Mesendoderm (in vitro differentiated cells): ENCODE results near the gene KAT8.
"Not testable (repeated sequence)": the region's sequence is repeated elsewhere in the genome, so short reads cannot be mapped to it uniquely, and the experiment has no call there.

Experiments used
- DNase-seq: peaks from one replicate; pipeline ENCODE4 v3.0.0; 2013
- H2AK5ac ChIP-seq: 2 replicates; pipeline ENCODE4 v1.6.1; 2013; ENCODE audit warnings: low read length, inconsistent platforms
- H2BK120ac ChIP-seq: 2 replicates; pipeline ENCODE4 v1.6.1; 2013; ENCODE audit warnings: low read depth, mild to moderate bottlenecking, low read length, moderate library complexity, mixed read lengths
- H2BK15ac ChIP-seq: replicated peaks from 2 replicates; pipeline ENCODE4 v1.6.1; 2013; ENCODE audit warnings: low read depth, mild to moderate bottlenecking, moderate library complexity
- H2BK5ac ChIP-seq: 2 replicates; pipeline ENCODE4 v1.6.1; 2013; ENCODE audit warnings: low read length, inconsistent platforms
- H3K18ac ChIP-seq: 2 replicates; pipeline ENCODE4 v1.6.1; 2013; ENCODE audit warnings: mild to moderate bottlenecking, low read length, mixed read lengths
- H3K23ac ChIP-seq: one replicate; pipeline ENCODE4 v1.6.1; 2013; ENCODE audit warnings: low read length
- H3K27ac ChIP-seq: 2 replicates; pipeline ENCODE4 v1.5.1; 2013; ENCODE audit warnings: low read depth, mild to moderate bottlenecking, inconsistent platforms, low read length, moderate library complexity
- H3K27me3 ChIP-seq: 2 replicates; pipeline ENCODE4 v1.6.1; 2013; ENCODE audit warnings: low read length, control low read depth, mild to moderate bottlenecking, inconsistent platforms; ENCODE audit not compliant: insufficient read depth, poor library complexity
- H3K36me3 ChIP-seq: 2 replicates; pipeline ENCODE4 v1.6.1; 2013; ENCODE audit warnings: low read length, inconsistent platforms; ENCODE audit not compliant: control insufficient read depth, insufficient read depth
- H3K4ac ChIP-seq: one replicate; pipeline ENCODE4 v1.6.1; 2013; ENCODE audit warnings: low read depth, mild to moderate bottlenecking, low read length, moderate library complexity
- H3K4me1 ChIP-seq: 2 replicates; pipeline ENCODE4 v1.6.1; 2013; ENCODE audit warnings: low read depth, low read length, inconsistent platforms; ENCODE audit not compliant: control insufficient read depth
- H3K4me2 ChIP-seq: 2 replicates; pipeline ENCODE4 v1.6.1; 2013; ENCODE audit warnings: low read length
- H3K4me3 ChIP-seq: 2 replicates; pipeline ENCODE4 v1.5.1; 2013; ENCODE audit warnings: mild to moderate bottlenecking, low read length
- H3K56ac ChIP-seq: one replicate; pipeline ENCODE4 v1.6.1; 2013; ENCODE audit warnings: low read length
- H3K79me1 ChIP-seq: 2 replicates; pipeline ENCODE4 v1.6.1; 2013; ENCODE audit warnings: low read length, inconsistent platforms
- H3K79me2 ChIP-seq: 2 replicates; pipeline ENCODE4 v1.6.1; 2013; ENCODE audit warnings: mild to moderate bottlenecking, low read length; ENCODE audit not compliant: control insufficient read depth, insufficient read depth
- H3K9ac ChIP-seq: 2 replicates; pipeline ENCODE4 v1.6.1; 2013; ENCODE audit warnings: low read length, inconsistent platforms
- H4K5ac ChIP-seq: one replicate; pipeline ENCODE4 v1.6.1; 2013; ENCODE audit warnings: low read length
- H4K8ac ChIP-seq: one replicate; pipeline ENCODE4 v1.6.1; 2013; ENCODE audit warnings: low read depth, mild to moderate bottlenecking, control low read depth, low read length, moderate library complexity
- WGBS: extraction: QIAGEN DNeasy Blood & Tissue Kit; methylation state at CpG from one replicate; pipeline ENCODE4 v1.1.7; 2013; ENCODE audit warnings: low lambda C conversion rate, missing lambda C conversion rate; ENCODE audit not compliant: insufficient coverage; ENCODE audit errors: extremely low coverage; 5-methylcytosine and 5-hydroxymethylcytosine counted together

The KAT8 gene

GRCh38 chr16:31143011-31143693 lies 25.7 kb downstream of the KAT8 start:
- Histone ChIP-seq H4K5ac (no peak overlapping the region), H3K79me1 (no peaks in the 10 kb centered on the region), H3K9ac (peak overlapping the region; percentile 80), H3K4me1 (peaks cover 14% of the 10 kb centered on the region), H3K4me2 (no peak overlapping the region), H3K18ac (peak overlapping the region; percentile 94), H3K56ac (peak overlapping the region; percentile 93), H2BK15ac (no peak overlapping the region), H3K27me3 (peaks cover 3% of the 10 kb centered on the region), H2BK5ac (no peak overlapping the region), H3K4ac (no peak overlapping the region), H3K27ac (no peak overlapping the region), H3K4me3 (no peak overlapping the region), H3K36me3 (no peaks in the 10 kb centered on the region), H2BK120ac (no peak overlapping the region), H3K23ac (no peak overlapping the region), H4K8ac (no peak overlapping the region), H3K79me2 (no peaks in the 10 kb centered on the region), H2AK5ac (no peak overlapping the region)
- DNase-seq, result no peak
- WGBS, result no CpG with 5 or more reads among the region's 22 CpGs

GRCh38 chr16:31143694-31144148 lies 26.3 kb downstream of the KAT8 start:
- no peak overlapping the region for H3K4me3 ChIP-seq
- H3K9ac ChIP-seq, result no peak overlapping the region
- H3K27ac ChIP-seq, result no peak overlapping the region
- no CpG with 5 or more reads among the region's 8 CpGs for WGBS
- H3K79me1 ChIP-seq, result no peaks in the 10 kb centered on the region
- H3K4me1 ChIP-seq, result peaks cover 9% of the 10 kb centered on the region
- DNase-seq, result no peak
- H3K23ac ChIP-seq, result no peak overlapping the region
- no peak overlapping the region for H2AK5ac ChIP-seq
- H3K18ac ChIP-seq, result no peak overlapping the region
- H4K8ac ChIP-seq, result no peak overlapping the region
- no peak overlapping the region for H2BK120ac ChIP-seq
- no peaks in the 10 kb centered on the region for H3K79me2 ChIP-seq
- H3K27me3 ChIP-seq, result peaks cover 3% of the 10 kb centered on the region
- no peak overlapping the region for H3K56ac ChIP-seq
- H2BK15ac ChIP-seq, result no peak overlapping the region
- H3K4ac ChIP-seq, result no peak overlapping the region
- H3K36me3 ChIP-seq, result no peaks in the 10 kb centered on the region
- H3K4me2 ChIP-seq, result no peak overlapping the region
- no peak overlapping the region for H4K5ac ChIP-seq
- H2BK5ac ChIP-seq, result no peak overlapping the region

- H4K5ac ChIP-seq, H3K4ac ChIP-seq, H2BK120ac ChIP-seq, H3K4me2 ChIP-seq, H2BK5ac ChIP-seq, H3K27me3 ChIP-seq, H3K79me1 ChIP-seq, H2BK15ac ChIP-seq, H3K4me1 ChIP-seq, H3K56ac ChIP-seq, H2AK5ac ChIP-seq, H3K36me3 ChIP-seq, H3K27ac ChIP-seq, H3K4me3 ChIP-seq, H4K8ac ChIP-seq, H3K18ac ChIP-seq, H3K79me2 ChIP-seq, H3K9ac ChIP-seq, H3K23ac ChIP-seq, DNase-seq: not testable (repeated sequence)
- no CpG with 5 or more reads among the region's 7 CpGs for WGBS
These were observed 27.0 kb downstream of the KAT8 start for GRCh38 chr16:31144418-31144817.

GRCh38 chr16:31145398-31145990 lies 28.0 kb downstream of the KAT8 start:
- Histone ChIP-seq H3K79me1 (no peaks in the 10 kb centered on the region), H2BK5ac (no peak overlapping the region), H3K56ac (no peak overlapping the region), H2BK120ac (no peak overlapping the region), H3K27me3 (peaks cover 3% of the 10 kb centered on the region), H3K27ac (no peak overlapping the region), H4K5ac (no peak overlapping the region), H3K9ac (no peak overlapping the region), H4K8ac (no peak overlapping the region), H3K36me3 (no peaks in the 10 kb centered on the region), H3K4me1 (peaks cover 3% of the 10 kb centered on the region), H3K23ac (no peak overlapping the region), H2AK5ac (no peak overlapping the region), H3K4ac (no peak overlapping the region), H2BK15ac (no peak overlapping the region), H3K4me3 (no peak overlapping the region), H3K18ac (no peak overlapping the region), H3K4me2 (no peak overlapping the region), H3K79me2 (no peaks in the 10 kb centered on the region)
- WGBS, result no CpG with 5 or more reads among the region's 12 CpGs
- DNase-seq, result no peak

- Histone ChIP-seq H2BK5ac (no peak overlapping the region), H3K4ac (no peak overlapping the region), H2BK15ac (no peak overlapping the region), H3K4me3 (no peak overlapping the region), H3K79me1 (no peaks in the 10 kb centered on the region), H2BK120ac (no peak overlapping the region), H3K9ac (peak overlapping the region; percentile 56), H4K5ac (no peak overlapping the region), H3K36me3 (no peaks in the 10 kb centered on the region), H3K4me2 (peak overlapping the region; percentile 88), H3K23ac (no peak overlapping the region), H3K27me3 (peaks cover 3% of the 10 kb centered on the region), H3K27ac (no peak overlapping the region), H3K18ac (no peak overlapping the region), H4K8ac (no peak overlapping the region), H3K79me2 (no peaks in the 10 kb centered on the region), H2AK5ac (no peak overlapping the region), H3K56ac (no peak overlapping the region), H3K4me1 (no peaks in the 10 kb centered on the region)
- no peak for DNase-seq
- no CpG with 5 or more reads among the region's 3 CpGs for WGBS
These were observed 30.1 kb downstream of the KAT8 start for GRCh38 chr16:31147574-31147973.
